Psoas muscle (tissue), 8 donors: ENCODE results near the gene PTPRM. TPM values are rescaled to one million over a fixed set of nuclear protein-coding genes. Genes with fewer than 3 reads are reported as not detected.

Experiments
- ATAC-seq, 4 donors: fragments of 200-7000 bp; cut with Tn5 transposase; one replicate each; pipeline ENCODE4 v1.9.1; 2020; ENCODE audit warnings: moderate library complexity in 3 of 4, mild to moderate bottlenecking in 2 of 4
- DNase-seq, 2 donors: peaks; one replicate each; pipeline ENCODE4 v3.0.0-alpha.2; 2020
- H3K27ac ChIP-seq: fragments of 200-600 bp; one replicate; pipeline ENCODE4 v1.8.0; 2022
- H3K27me3 ChIP-seq, 3 donors: fragments of 200-600 bp in 1 of 3; one replicate each; pipeline versions ENCODE4 v1.6.1 to v1.8.0; 2013 to 2022; ENCODE audit warnings: low read length in 2 of 3, mild to moderate bottlenecking in 2 of 3, moderate library complexity in 1 of 3; ENCODE audit not compliant: insufficient read depth in 3 of 3
- H3K36me3 ChIP-seq, 2 donors: fragments of 200-600 bp in 1 of 2; one replicate each; pipeline versions ENCODE4 v1.6.1 to v1.8.0; 2013 to 2022; ENCODE audit warnings: low read depth in 1 of 2, mild to moderate bottlenecking in 1 of 2, moderate library complexity in 1 of 2; ENCODE audit not compliant: insufficient read depth in 1 of 2
- H3K4me1 ChIP-seq: fragments of 200-600 bp; one replicate; pipeline ENCODE4 v1.8.0; 2022
- H3K4me3 ChIP-seq: fragments of 200-600 bp; one replicate; pipeline ENCODE4 v1.8.0; 2022; ENCODE audit warnings: mild to moderate bottlenecking
- H3K9me3 ChIP-seq: fragments of 200-600 bp; one replicate; pipeline ENCODE4 v1.8.0; 2022
- WGBS, 3 donors: extraction: QIAGEN DNeasy Blood & Tissue Kit; methylation state at CpG; one replicate each; pipeline versions ENCODE4 v1.1.6 to v1.1.7; 2013; 5-methylcytosine and 5-hydroxymethylcytosine counted together
- intact Hi-C, 2 donors: fragments of 100-400 bp; cut with DNase I; formaldehyde crosslinking; loops; one replicate each; pipeline versions ENCODE4 v1.11.0 to v1.14.2; 2022
- polyA plus RNA-seq, 3 donors: library from polyadenylated mRNA; stranded (reverse); fragments of 200-250 nt; gene quantifications; one replicate each; pipeline ENCODE4 v1.2.3, GENCODE V29; 2013
- total RNA-seq, 4 donors: library from RNA; stranded (reverse); fragmentation: NEBNext Ultra II Directional in 2 of 4; extraction: Animal tissue kit (Norgen Biotek cat#: 25700) in 2 of 4; gene quantifications; one replicate each; pipeline versions ENCODE4 v1.2.1 to v1.2.4, GENCODE V29; 2021 to 2023
- TF ChIP-seq, protein P1 (sequence below): fragments of 200-600 bp; IDR thresholded peaks from one replicate; pipeline ENCODE4 v1.8.0; 2022; ENCODE audit warnings: antibody characterized with exemption
- donor health status: healthy with polysubstance abuse.
- donor health status: DM: no; HTN: no; CAD: no; lungs with moderate emphysema.
- donor health status: Bipolar disorder and iron deficiency.
- donor health status: healthy.
- donor health status: DM: yes; HTN: yes; CAD: no.
- donor health status: DM: no; HTN: no; CAD: no.
- donor health status: DM: no; HTN: no; CAD: no.
- donor health status: DM: yes; HTN: yes; CAD: no.

PTPRM gene
- total and polyA plus RNA-seq, 7 donors = 27.4 to 78.9 (median 39.0) TPM

GRCh38 chr18:7815787-7816186 is 248.7 kb downstream of the PTPRM start:
- ATAC-seq (peak; percentile 66 to 84 (median 80)), DNase-seq (no peak)
- H3K27me3 ChIP-seq = no peaks in the 10 kb centered on the region
- no peak overlapping the region for H3K4me3 ChIP-seq
- TF ChIP-seq, protein P1, sequence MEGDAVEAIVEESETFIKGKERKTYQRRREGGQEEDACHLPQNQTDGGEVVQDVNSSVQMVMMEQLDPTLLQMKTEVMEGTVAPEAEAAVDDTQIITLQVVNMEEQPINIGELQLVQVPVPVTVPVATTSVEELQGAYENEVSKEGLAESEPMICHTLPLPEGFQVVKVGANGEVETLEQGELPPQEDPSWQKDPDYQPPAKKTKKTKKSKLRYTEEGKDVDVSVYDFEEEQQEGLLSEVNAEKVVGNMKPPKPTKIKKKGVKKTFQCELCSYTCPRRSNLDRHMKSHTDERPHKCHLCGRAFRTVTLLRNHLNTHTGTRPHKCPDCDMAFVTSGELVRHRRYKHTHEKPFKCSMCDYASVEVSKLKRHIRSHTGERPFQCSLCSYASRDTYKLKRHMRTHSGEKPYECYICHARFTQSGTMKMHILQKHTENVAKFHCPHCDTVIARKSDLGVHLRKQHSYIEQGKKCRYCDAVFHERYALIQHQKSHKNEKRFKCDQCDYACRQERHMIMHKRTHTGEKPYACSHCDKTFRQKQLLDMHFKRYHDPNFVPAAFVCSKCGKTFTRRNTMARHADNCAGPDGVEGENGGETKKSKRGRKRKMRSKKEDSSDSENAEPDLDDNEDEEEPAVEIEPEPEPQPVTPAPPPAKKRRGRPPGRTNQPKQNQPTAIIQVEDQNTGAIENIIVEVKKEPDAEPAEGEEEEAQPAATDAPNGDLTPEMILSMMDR = no peak
- peak overlapping the region; percentile 53 for H3K27ac ChIP-seq
- intact Hi-C loops = no loop called here
- H3K36me3 ChIP-seq = no peaks in the 10 kb centered on the region
- peaks cover 19% of the 10 kb centered on the region for H3K9me3 ChIP-seq
- H3K4me1 ChIP-seq = peaks cover 38% of the 10 kb centered on the region
- 42 to 55% (median 43%) methylated on average over 2 of the region's 2 CpGs for WGBS, 3 donors

GRCh38 chr18:7817575-7818230 is 250.6 kb downstream of the PTPRM start:
- DNase-seq (no peak), ATAC-seq (no peak)
- no peak overlapping the region for H3K4me3 ChIP-seq
- H3K4me1 ChIP-seq = peaks cover 45% of the 10 kb centered on the region
- H3K27ac ChIP-seq = no peak overlapping the region
- peaks cover 19% of the 10 kb centered on the region for H3K9me3 ChIP-seq
- TF ChIP-seq, protein P1 = no peak
- H3K27me3 ChIP-seq = no peaks in the 10 kb centered on the region
- WGBS, 3 donors = 68 to 74% (median 71%) methylated on average over 8 of the region's 8 CpGs
- no peaks in the 10 kb centered on the region for H3K36me3 ChIP-seq
- intact Hi-C loops = no loop called here

DNA sequence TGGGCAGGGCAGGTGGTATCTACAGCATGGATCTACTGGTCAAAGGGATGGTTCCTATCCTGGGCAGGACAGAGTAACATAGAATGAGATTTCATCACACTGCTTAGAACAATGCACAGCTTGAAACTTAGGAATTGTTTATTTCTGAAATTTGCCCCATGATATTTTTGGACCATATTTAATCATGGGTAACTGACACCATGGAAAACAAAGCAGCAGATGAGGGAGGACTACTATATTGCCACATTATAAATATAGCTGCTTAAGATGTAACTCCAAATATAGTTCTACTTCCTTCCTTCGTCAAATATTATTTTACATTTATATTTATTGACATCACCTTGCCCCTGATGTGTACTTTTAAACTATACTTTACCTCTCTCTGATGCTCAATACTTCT is 254.7 kb downstream of the PTPRM start:
- Histone ChIP-seq H3K27me3 (no peaks in the 10 kb centered on the region), H3K4me1 (peaks cover 42% of the 10 kb centered on the region), H3K27ac (peak overlapping the region; percentile 71), H3K9me3 (no peaks in the 10 kb centered on the region), H3K36me3 (no peaks in the 10 kb centered on the region), H3K4me3 (no peak overlapping the region)
- peak in 3 of 4 donors; percentile 44 to 66 (median 65) for ATAC-seq
- 15 to 24% (median 19%) methylated on average over 1 of the region's 1 CpG for WGBS, 3 donors
- intact Hi-C loops = loop anchor here in 1 of 2 donors (5.0 kb wide), 1 partner anchor 559 kb away; no protein-coding TSS in a partner anchor
- DNase-seq = no peak
- TF ChIP-seq, protein P1 = no peak

- DNase-seq (no peak), ATAC-seq (peak; percentile 53 to 73 (median 68))
- peaks cover 34% of the 10 kb centered on the region for H3K4me1 ChIP-seq
- no peaks in the 10 kb centered on the region for H3K27me3 ChIP-seq
- WGBS, 3 donors = 23 to 36% (median 25%) methylated on average over 9 of the region's 9 CpGs
- TF ChIP-seq, protein P1 = no peak
- H3K27ac ChIP-seq = peak overlapping the region; percentile 71
- no peaks in the 10 kb centered on the region for H3K9me3 ChIP-seq
- H3K4me3 ChIP-seq = peak overlapping the region; percentile 26
- intact Hi-C loops = loop anchor here in 1 of 2 donors (5.0 kb wide), 1 partner anchor 560 kb away; no protein-coding TSS in a partner anchor
- no peaks in the 10 kb centered on the region for H3K36me3 ChIP-seq
Observed at GRCh38 chr18:7822435-7823331, 255.6 kb downstream of the PTPRM start.
